Activated T-helper 2 cell treated with anti-CD3 and anti-CD28 coated beads, Interferon-gamma antibody, Interleukin-2, Interleukin-4, amounts not matched to agents 10 μg/mL and 5 μg/mL and 100 μg/mL, durations not matched to agents 14 hours and 24 hours and 36 hours (primary cell): Measurements from ENCODE around the gene MIEN1. TPM values are rescaled to one million over a fixed set of nuclear protein-coding genes. Genes with fewer than 3 reads are reported as not detected.

Experiments used
- DNase-seq: peaks from one replicate; pipeline ENCODE4 v3.0.0; 2021; ENCODE audit warnings: low spot score
- H3K27ac Mint-ChIP-seq: one replicate; pipeline ENCODE4 v1.8.0; 2021; ENCODE audit warnings: mixed read lengths
- H3K27me3 Mint-ChIP-seq: one replicate; pipeline ENCODE4 v1.8.0; 2021; ENCODE audit warnings: low read depth, mixed read lengths
- H3K36me3 Mint-ChIP-seq: one replicate; pipeline ENCODE4 v1.8.0; 2021; ENCODE audit warnings: low read depth, mixed read lengths
- H3K4me1 Mint-ChIP-seq: one replicate; pipeline ENCODE4 v1.8.0; 2021; ENCODE audit warnings: low read depth, mixed read lengths
- H3K4me3 Mint-ChIP-seq: one replicate; pipeline ENCODE4 v1.8.0; 2021; ENCODE audit warnings: low read depth, mild to moderate bottlenecking, moderate library complexity, mixed read lengths
- H3K9me3 Mint-ChIP-seq: one replicate; pipeline ENCODE4 v1.8.0; 2021; ENCODE audit warnings: mixed read lengths
- intact Hi-C: fragments of 100-400 bp; cut with micrococcal nuclease; formaldehyde crosslinking; loops from one replicate; pipeline ENCODE4 v1.15.1; 2023
- total RNA-seq: library from RNA; stranded (reverse); gene quantifications from 2 replicates; pipeline ENCODE4 v1.2.3, GENCODE V29; 2022

The MIEN1 gene
- total RNA-seq, 1 donor from 2014 or later, result 38.8 TPM

GRCh38 chr17:39687546-39688474 is 42.5 kb downstream of the MIEN1 start, which contains the start of gene PGAP3:
Gene PGAP3 (minus strand): TSS chr17:39688057. CDS start chr17:39688014, 43 bp downstream.
- DNase-seq, result peak; percentile 77
- intact Hi-C loops, result loop anchor here (10.0 kb wide), 1 partner anchor 77 kb away; no protein-coding TSS in a partner anchor
- Mint-ChIP-seq H3K27me3 (no peaks in the 10 kb centered on the region), H3K4me3 (peak within 1 kb of the TSS; percentile 87), H3K27ac (peak within 1 kb of the TSS; percentile 92), H3K36me3 (peaks cover 25% of the 10 kb centered on the region), H3K4me1 (peaks cover 17% of the 10 kb centered on the region), H3K9me3 (peaks cover 3% of the 10 kb centered on the region)

GRCh38 chr17:39687101-39687545 is 43.2 kb downstream of the MIEN1 start:
- Mint-ChIP-seq H3K4me3 (peak overlapping the region; percentile 87), H3K36me3 (peaks cover 25% of the 10 kb centered on the region), H3K27me3 (no peaks in the 10 kb centered on the region), H3K27ac (no peak overlapping the region), H3K9me3 (peaks cover 3% of the 10 kb centered on the region), H3K4me1 (peaks cover 18% of the 10 kb centered on the region)
- intact Hi-C loops, result loop anchor here (10.0 kb wide), 1 partner anchor 78 kb away; no protein-coding TSS in a partner anchor
- no peak for DNase-seq

GRCh38 chr17:39684369-39685192 is 45.8 kb downstream of the MIEN1 start:
- Mint-ChIP-seq H3K4me3 (no peak overlapping the region), H3K36me3 (peaks cover 31% of the 10 kb centered on the region), H3K9me3 (peaks cover 3% of the 10 kb centered on the region), H3K4me1 (peaks cover 32% of the 10 kb centered on the region), H3K27me3 (no peaks in the 10 kb centered on the region), H3K27ac (no peak overlapping the region)
- intact Hi-C loops, result loop anchor here (10.0 kb wide), 1 partner anchor 80 kb away; no protein-coding TSS in a partner anchor
- DNase-seq, result no peak

GRCh38 chr17:39683295-39683939 is 46.9 kb downstream of the MIEN1 start:
- Mint-ChIP-seq H3K9me3 (peaks cover 3% of the 10 kb centered on the region), H3K27ac (no peak overlapping the region), H3K4me1 (peaks cover 30% of the 10 kb centered on the region), H3K36me3 (peaks cover 27% of the 10 kb centered on the region), H3K4me3 (no peak overlapping the region), H3K27me3 (no peaks in the 10 kb centered on the region)
- DNase-seq, result no peak
- intact Hi-C loops, result loop anchor here (10.0 kb wide), 1 partner anchor 81 kb away; no protein-coding TSS in a partner anchor

- Mint-ChIP-seq H3K27me3 (no peaks in the 10 kb centered on the region), H3K9me3 (no peaks in the 10 kb centered on the region), H3K36me3 (peaks cover 33% of the 10 kb centered on the region), H3K4me1 (peaks cover 46% of the 10 kb centered on the region), H3K4me3 (no peak overlapping the region), H3K27ac (peak overlapping the region; percentile 85)
- intact Hi-C loops, result loop anchor here (10.0 kb wide), 1 partner anchor 85 kb away; no protein-coding TSS in a partner anchor
- DNase-seq, result peak; percentile 35
Measured at GRCh38 chr17:39679521-39680192, 50.7 kb downstream of the MIEN1 start.

Other genes starting within 250 kb of the MIEN1 start
- not detected in 2 replicates for gene NEUROD2, start 122.6 kb downstream of the MIEN1 start, total RNA-seq
- not detected in 2 replicates for gene PPP1R1B, start 103.6 kb downstream of the MIEN1 start, total RNA-seq
- 51.5 and 54.4 TPM in 2 replicates for gene STARD3, start 93.4 kb downstream of the MIEN1 start, total RNA-seq
- gene TCAP, start 65.2 kb downstream of the MIEN1 start, total RNA-seq, result 0.76 and 0.87 TPM in 2 replicates
- not detected in 2 replicates for gene PNMT, start 62.1 kb downstream of the MIEN1 start, total RNA-seq
- gene PGAP3, start 42.5 kb downstream of the MIEN1 start, total RNA-seq, result 12.9 and 14.0 TPM in 2 replicates
- 4.0 and 4.1 TPM in 2 replicates for gene ERBB2, start 30.5 kb downstream of the MIEN1 start, total RNA-seq
- gene GRB7, start 7.4 kb upstream of the MIEN1 start, total RNA-seq, result 0.39 and 0.74 TPM in 2 replicates
- gene IKZF3, start 133.8 kb upstream of the MIEN1 start, total RNA-seq, result 18.3 and 20.3 TPM in 2 replicates
- gene ZPBP2, start 137.7 kb upstream of the MIEN1 start, total RNA-seq, result not detected in 2 replicates
- gene GSDMB, start 188.1 kb upstream of the MIEN1 start, total RNA-seq, result 24.6 and 26.3 TPM in 2 replicates
- gene ORMDL3, start 197.1 kb upstream of the MIEN1 start, total RNA-seq, result 66.1 and 74.3 TPM in 2 replicates
- gene LRRC3C, start 197.2 kb upstream of the MIEN1 start, total RNA-seq, result not detected in 2 replicates
- 0.11 and 0.53 TPM in 2 replicates for gene GSDMA, start 232.5 kb upstream of the MIEN1 start, total RNA-seq